ENCODE data around the gene RNF182.
"Not testable (repeated sequence)": the region's sequence is repeated elsewhere in the genome, so short reads cannot be mapped to it uniquely, and the experiment has no call there.

Gene RNF182

GRCh38 chr6:13927203-13927602 lies 2.5 kb downstream of the RNF182 start:
- peaks cover 16% of the 10 kb centered on the region for H3K4me1 Mint-ChIP-seq (ENCODE audit: low read depth)
- H3K36me3 Mint-ChIP-seq (ENCODE audit: low read depth): no peaks in the 10 kb centered on the region
- H3K27ac Mint-ChIP-seq: no peak overlapping the region
- H3K27me3 Mint-ChIP-seq: peaks cover 79% of the 10 kb centered on the region
- no peaks in the 10 kb centered on the region for H3K9me3 Mint-ChIP-seq
- no peak overlapping the region for H3K4me3 Mint-ChIP-seq

- no peaks in the 10 kb centered on the region for H3K36me3 Mint-ChIP-seq (ENCODE audit: low read depth)
- peaks cover 12% of the 10 kb centered on the region for H3K4me1 Mint-ChIP-seq (ENCODE audit: low read depth)
- H3K27me3 Mint-ChIP-seq: peaks cover 63% of the 10 kb centered on the region
- no peak overlapping the region for H3K4me3 Mint-ChIP-seq
- H3K9me3 Mint-ChIP-seq: no peaks in the 10 kb centered on the region
- H3K27ac Mint-ChIP-seq: no peak overlapping the region
Measured at GRCh38 chr6:13929196-13929595, 4.4 kb downstream of the RNF182 start.

DNA sequence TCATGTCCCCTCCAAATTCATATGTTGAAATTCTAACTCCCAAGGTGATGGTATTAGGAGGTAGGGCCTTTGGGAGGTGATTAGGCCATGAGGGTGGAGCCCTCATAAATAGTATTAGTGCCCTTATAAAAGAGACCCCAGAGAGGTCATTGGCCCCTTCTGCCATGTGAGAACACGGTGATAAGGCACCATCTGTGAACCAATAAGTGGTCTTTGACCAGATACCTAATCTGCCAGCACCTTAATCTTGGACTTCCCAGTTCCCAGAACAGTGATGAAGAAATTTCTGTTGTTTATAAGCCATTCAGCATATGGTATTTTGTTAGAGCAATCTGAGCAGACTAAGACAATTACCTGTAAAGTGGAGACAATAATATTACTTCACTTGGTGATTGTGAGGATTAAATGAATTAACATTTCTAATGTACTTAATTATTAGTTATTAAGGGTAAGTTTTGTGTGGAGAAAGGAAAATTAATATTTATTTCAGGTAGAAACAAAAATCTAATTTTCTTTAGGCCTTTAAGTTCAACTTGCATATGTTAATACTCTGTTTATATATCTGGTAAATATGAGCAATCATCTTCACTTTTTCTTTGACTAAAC lies 7.1 kb downstream of the RNF182 start:
- no peaks in the 10 kb centered on the region for H3K9me3 Mint-ChIP-seq
- no peak overlapping the region for H3K4me3 Mint-ChIP-seq
- peaks cover 42% of the 10 kb centered on the region for H3K27me3 Mint-ChIP-seq
- no peaks in the 10 kb centered on the region for H3K4me1 Mint-ChIP-seq (ENCODE audit: low read depth)
- H3K36me3 Mint-ChIP-seq (ENCODE audit: low read depth): no peaks in the 10 kb centered on the region
- H3K27ac Mint-ChIP-seq: no peak overlapping the region

DNA sequence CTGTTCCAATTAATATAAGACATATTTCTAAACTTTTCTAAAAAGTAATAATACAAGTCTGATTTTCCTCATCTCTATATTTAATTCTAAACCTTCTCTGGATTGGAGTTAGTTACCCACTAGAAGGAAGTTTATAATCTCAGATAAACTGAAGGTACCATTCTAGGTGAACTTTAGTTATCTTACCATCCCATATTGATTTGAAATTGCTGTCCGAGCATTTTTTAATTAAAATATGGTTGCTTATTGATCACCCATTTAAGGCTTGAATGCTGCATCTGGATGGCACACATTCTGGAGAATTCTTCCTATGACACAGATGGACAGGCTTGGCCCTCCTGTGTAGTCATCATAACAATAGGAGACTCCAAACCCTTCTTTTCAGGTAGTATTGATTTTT lies 8.0 kb downstream of the RNF182 start:
- H3K27me3 Mint-ChIP-seq: peaks cover 33% of the 10 kb centered on the region
- no peaks in the 10 kb centered on the region for H3K4me1 Mint-ChIP-seq (ENCODE audit: low read depth)
- H3K27ac Mint-ChIP-seq: no peak overlapping the region
- H3K9me3 Mint-ChIP-seq: no peaks in the 10 kb centered on the region
- no peaks in the 10 kb centered on the region for H3K36me3 Mint-ChIP-seq (ENCODE audit: low read depth)
- H3K4me3 Mint-ChIP-seq: no peak overlapping the region

- no peaks in the 10 kb centered on the region for H3K9me3 Mint-ChIP-seq
- no peak overlapping the region for H3K4me3 Mint-ChIP-seq
- no peak overlapping the region for H3K27ac Mint-ChIP-seq
- H3K4me1 Mint-ChIP-seq (ENCODE audit: low read depth): no peaks in the 10 kb centered on the region
- no peaks in the 10 kb centered on the region for H3K36me3 Mint-ChIP-seq (ENCODE audit: low read depth)
- peaks cover 18% of the 10 kb centered on the region for H3K27me3 Mint-ChIP-seq
Measured at GRCh38 chr6:13934721-13935120, 10.0 kb downstream of the RNF182 start.

GRCh38 chr6:13935190-13935880 lies 10.6 kb downstream of the RNF182 start:
- H3K4me3 Mint-ChIP-seq: no peak overlapping the region
- no peak overlapping the region for H3K27ac Mint-ChIP-seq
- no peaks in the 10 kb centered on the region for H3K4me1 Mint-ChIP-seq (ENCODE audit: low read depth)
- peaks cover 22% of the 10 kb centered on the region for H3K27me3 Mint-ChIP-seq
- no peaks in the 10 kb centered on the region for H3K36me3 Mint-ChIP-seq (ENCODE audit: low read depth)
- H3K9me3 Mint-ChIP-seq: no peaks in the 10 kb centered on the region

- not testable (repeated sequence) for H3K27ac Mint-ChIP-seq; H3K9me3 Mint-ChIP-seq; H3K36me3 Mint-ChIP-seq (ENCODE audit: low read depth); H3K4me3 Mint-ChIP-seq; H3K4me1 Mint-ChIP-seq (ENCODE audit: low read depth)
- H3K27me3 Mint-ChIP-seq: peaks cover 18% of the 10 kb centered on the region
Measured at GRCh38 chr6:13935881-13936261, 11.1 kb downstream of the RNF182 start.

DNA sequence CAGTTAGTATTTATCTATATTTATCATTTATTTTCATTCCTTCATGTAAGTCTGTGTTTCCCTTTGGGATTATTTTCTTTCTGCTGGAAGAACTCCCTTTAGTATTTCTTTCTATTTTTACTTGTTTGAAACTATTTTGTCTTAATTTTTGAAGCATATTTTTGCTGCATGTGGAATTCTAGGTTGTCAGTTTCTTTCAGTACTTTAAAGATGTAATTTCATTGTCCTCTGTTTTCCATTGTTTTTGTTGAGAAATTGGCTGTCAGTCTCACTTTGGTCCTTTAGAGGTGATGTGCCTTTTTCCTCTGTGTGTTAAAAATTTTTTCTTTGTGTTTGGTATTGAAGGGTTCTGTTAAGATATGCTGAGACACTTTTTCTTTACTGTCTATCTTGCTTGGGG lies 17.1 kb downstream of the RNF182 start:
- Mint-ChIP-seq H3K4me1 (ENCODE audit: low read depth) (no peaks in the 10 kb centered on the region), H3K9me3 (peaks cover 4% of the 10 kb centered on the region), H3K27ac (no peak overlapping the region), H3K27me3 (peaks cover 35% of the 10 kb centered on the region), H3K4me3 (no peak overlapping the region), H3K36me3 (ENCODE audit: low read depth) (peaks cover 4% of the 10 kb centered on the region)

- Mint-ChIP-seq H3K27me3 (peaks cover 35% of the 10 kb centered on the region), H3K9me3 (peaks cover 5% of the 10 kb centered on the region), H3K4me3 (no peak overlapping the region), H3K4me1 (ENCODE audit: low read depth) (no peaks in the 10 kb centered on the region), H3K27ac (no peak overlapping the region), H3K36me3 (ENCODE audit: low read depth) (peaks cover 4% of the 10 kb centered on the region)
Measured at GRCh38 chr6:13943943-13944342, 19.2 kb downstream of the RNF182 start.

DNA sequence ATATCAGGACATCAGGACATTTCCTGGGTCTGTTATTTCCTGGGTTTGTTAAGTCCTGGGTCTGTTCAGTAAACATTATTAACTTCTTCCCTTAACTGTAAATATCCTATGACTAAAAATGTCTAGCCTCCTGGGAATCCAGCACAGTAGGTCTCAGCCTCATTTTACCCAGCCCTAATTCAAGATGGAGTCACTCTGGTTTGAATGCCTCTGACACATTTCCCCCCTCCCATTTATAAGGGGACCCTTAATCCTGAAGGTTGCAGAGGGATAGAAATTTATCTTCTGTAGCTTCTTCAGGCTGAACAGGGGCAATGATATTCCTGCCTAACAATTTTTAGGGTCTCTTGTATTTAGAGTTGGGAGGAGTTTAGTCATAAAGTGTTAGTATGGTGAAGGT lies 21.8 kb downstream of the RNF182 start:
- H3K27me3 Mint-ChIP-seq: peaks cover 44% of the 10 kb centered on the region
- H3K36me3 Mint-ChIP-seq (ENCODE audit: low read depth): peaks cover 4% of the 10 kb centered on the region
- H3K9me3 Mint-ChIP-seq: peaks cover 17% of the 10 kb centered on the region
- no peaks in the 10 kb centered on the region for H3K4me1 Mint-ChIP-seq (ENCODE audit: low read depth)
- no peak overlapping the region for H3K4me3 Mint-ChIP-seq
- no peak overlapping the region for H3K27ac Mint-ChIP-seq

GRCh38 chr6:13947611-13948178 lies 22.9 kb downstream of the RNF182 start:
- H3K36me3 Mint-ChIP-seq (ENCODE audit: low read depth): peaks cover under 1% of the 10 kb centered on the region
- H3K9me3 Mint-ChIP-seq: peaks cover 13% of the 10 kb centered on the region
- no peak overlapping the region for H3K4me3 Mint-ChIP-seq
- H3K27me3 Mint-ChIP-seq: peaks cover 41% of the 10 kb centered on the region
- H3K4me1 Mint-ChIP-seq (ENCODE audit: low read depth): no peaks in the 10 kb centered on the region
- H3K27ac Mint-ChIP-seq: no peak overlapping the region

- Mint-ChIP-seq H3K9me3 (peaks cover 13% of the 10 kb centered on the region), H3K27ac (no peak overlapping the region), H3K4me3 (no peak overlapping the region), H3K27me3 (peaks cover 19% of the 10 kb centered on the region), H3K4me1 (ENCODE audit: low read depth) (no peaks in the 10 kb centered on the region), H3K36me3 (ENCODE audit: low read depth) (no peaks in the 10 kb centered on the region)
Measured at GRCh38 chr6:13952101-13952500, 27.3 kb downstream of the RNF182 start.

- Mint-ChIP-seq H3K9me3 (peaks cover 13% of the 10 kb centered on the region), H3K27ac (no peak overlapping the region), H3K27me3 (peaks cover 19% of the 10 kb centered on the region), H3K4me1 (ENCODE audit: low read depth) (no peaks in the 10 kb centered on the region), H3K36me3 (ENCODE audit: low read depth) (no peaks in the 10 kb centered on the region), H3K4me3 (no peak overlapping the region)
Measured at GRCh38 chr6:13953061-13953705, 28.4 kb downstream of the RNF182 start.

DNA sequence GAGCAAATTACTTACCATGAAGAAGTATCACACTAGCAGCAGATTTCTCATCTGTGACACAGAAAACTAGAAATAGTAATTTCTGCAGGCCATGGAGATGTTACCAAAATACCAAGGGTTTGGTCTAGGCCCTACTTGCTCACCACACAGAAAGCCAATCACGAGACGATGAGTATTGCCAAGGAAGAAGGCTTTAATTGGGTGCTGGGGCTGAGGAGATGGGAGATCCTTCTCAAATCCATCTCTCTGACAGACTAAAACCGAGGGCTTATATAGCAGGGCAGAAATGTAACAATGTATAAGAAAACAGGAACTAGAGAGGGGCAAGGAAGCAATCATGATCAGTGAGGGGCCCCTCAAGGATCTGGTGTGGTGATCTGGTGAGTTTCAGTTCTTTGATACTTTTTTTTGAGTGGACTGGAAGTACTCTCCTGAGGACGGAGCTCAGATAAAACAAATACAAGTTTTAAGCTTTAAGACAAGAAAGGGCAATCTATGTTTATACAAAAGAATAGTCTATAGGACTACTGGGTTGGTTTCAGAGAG lies 40.9 kb downstream of the RNF182 start:
- peaks cover 52% of the 10 kb centered on the region for H3K27me3 Mint-ChIP-seq
- H3K4me3 Mint-ChIP-seq: no peak overlapping the region
- no peaks in the 10 kb centered on the region for H3K36me3 Mint-ChIP-seq (ENCODE audit: low read depth)

GRCh38 chr6:13971303-13971702 lies 46.6 kb downstream of the RNF182 start:
- Mint-ChIP-seq H3K27me3 (peaks cover 39% of the 10 kb centered on the region), H3K27ac (no peak overlapping the region), H3K4me3 (no peak overlapping the region), H3K36me3 (ENCODE audit: low read depth) (peaks cover 8% of the 10 kb centered on the region), H3K9me3 (peaks cover 21% of the 10 kb centered on the region), H3K4me1 (ENCODE audit: low read depth) (no peaks in the 10 kb centered on the region)

More for the DNA sequence above, 40.9 kb downstream of the RNF182 start:
- no peaks in the 10 kb centered on the region for H3K4me1 Mint-ChIP-seq (ENCODE audit: low read depth)
- peaks cover 8% of the 10 kb centered on the region for H3K9me3 Mint-ChIP-seq
- no peak overlapping the region for H3K27ac Mint-ChIP-seq

Data from stimulated activated naive CD8-positive, alpha-beta T cell treated with anti-CD3 and anti-CD28 coated beads, Interleukin-15, Interleukin-2, amounts not matched to agents 100 ng/mL and 50 ng/mL, for 24 hours (primary cell).